GM12874 (cell line): ENCODE data around the gene N4BP2L2.

Experiments used
- TF ChIP-seq, protein P1 (sequence below): IDR thresholded peaks from 2 replicates; pipeline ENCODE4 v1.5.1; 2011; ENCODE audit warnings: low read depth, mild to moderate bottlenecking, control low read depth, low read length, moderate library complexity; ENCODE audit not compliant: insufficient read depth

The N4BP2L2 gene

DNA sequence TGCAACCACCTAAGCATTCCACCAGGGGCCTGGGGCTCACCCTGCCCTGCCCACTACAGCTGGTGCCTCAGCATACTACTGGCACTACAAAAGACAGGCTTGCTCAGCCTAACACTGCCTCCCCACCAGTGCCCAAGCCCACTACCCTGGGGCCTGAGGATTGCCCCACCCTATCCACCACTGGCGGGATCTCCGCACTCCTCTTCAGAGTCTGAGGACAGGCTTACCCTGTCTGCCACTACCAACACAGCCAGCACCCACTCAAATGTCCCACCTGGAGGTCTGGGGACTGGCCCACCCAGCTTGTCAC is 83.0 kb downstream of the N4BP2L2 start:
- TF ChIP-seq, protein P1, sequence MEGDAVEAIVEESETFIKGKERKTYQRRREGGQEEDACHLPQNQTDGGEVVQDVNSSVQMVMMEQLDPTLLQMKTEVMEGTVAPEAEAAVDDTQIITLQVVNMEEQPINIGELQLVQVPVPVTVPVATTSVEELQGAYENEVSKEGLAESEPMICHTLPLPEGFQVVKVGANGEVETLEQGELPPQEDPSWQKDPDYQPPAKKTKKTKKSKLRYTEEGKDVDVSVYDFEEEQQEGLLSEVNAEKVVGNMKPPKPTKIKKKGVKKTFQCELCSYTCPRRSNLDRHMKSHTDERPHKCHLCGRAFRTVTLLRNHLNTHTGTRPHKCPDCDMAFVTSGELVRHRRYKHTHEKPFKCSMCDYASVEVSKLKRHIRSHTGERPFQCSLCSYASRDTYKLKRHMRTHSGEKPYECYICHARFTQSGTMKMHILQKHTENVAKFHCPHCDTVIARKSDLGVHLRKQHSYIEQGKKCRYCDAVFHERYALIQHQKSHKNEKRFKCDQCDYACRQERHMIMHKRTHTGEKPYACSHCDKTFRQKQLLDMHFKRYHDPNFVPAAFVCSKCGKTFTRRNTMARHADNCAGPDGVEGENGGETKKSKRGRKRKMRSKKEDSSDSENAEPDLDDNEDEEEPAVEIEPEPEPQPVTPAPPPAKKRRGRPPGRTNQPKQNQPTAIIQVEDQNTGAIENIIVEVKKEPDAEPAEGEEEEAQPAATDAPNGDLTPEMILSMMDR = no peak

DNA sequence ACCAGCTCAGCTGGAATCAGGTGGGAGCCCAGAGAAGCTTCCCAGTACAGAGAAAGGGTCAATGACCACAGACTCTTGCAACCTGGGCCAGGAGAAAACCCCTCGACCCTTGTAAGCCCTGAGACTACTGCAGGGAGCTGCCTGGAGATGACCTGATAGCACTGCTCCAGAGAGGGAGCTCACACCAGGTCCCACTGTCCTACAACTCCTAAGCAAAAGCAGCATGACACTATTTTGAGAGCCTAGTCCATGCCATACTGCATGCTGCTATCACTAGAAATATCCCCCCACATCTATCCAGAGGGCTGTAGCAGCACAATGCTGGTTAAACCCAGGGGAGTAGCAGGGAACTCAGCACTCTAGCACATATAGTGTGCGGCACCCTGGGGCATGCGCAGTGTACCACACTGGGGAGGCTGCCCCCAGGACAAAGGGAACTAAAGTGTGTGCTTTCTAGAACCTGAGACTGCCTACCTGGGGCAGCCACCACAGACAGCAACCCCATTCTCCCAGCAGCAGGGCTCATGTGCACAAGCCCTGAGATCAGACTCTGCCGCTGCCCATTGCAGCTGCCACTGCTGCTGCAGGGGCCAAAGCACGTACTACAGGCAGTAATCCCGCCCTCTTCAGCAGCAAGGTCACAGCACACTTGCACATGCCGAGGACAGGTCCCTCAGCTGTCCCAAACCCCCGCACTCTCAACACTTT is 83.6 kb downstream of the N4BP2L2 start:
- TF ChIP-seq, protein P1 = no peak

DNA sequence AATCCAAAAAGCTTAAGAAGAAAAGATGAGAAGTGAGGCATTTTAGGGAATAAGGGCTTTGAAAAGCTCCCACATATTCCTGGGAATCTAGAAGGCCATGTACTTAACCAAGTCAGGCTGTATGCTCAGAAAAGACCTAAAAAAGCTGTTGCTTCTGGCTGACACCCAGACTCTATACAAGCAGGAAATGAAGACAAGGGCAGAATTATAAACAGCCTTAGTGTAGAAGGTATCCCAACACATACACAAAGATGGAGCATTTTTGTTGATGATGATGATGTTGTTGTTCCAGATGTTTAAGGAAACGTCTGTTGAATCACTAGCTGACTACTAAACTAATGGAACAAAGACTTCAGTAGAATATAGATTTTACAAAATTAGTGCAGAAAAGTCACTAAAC is 84.6 kb downstream of the N4BP2L2 start:
- TF ChIP-seq, protein P1 = no peak

DNA sequence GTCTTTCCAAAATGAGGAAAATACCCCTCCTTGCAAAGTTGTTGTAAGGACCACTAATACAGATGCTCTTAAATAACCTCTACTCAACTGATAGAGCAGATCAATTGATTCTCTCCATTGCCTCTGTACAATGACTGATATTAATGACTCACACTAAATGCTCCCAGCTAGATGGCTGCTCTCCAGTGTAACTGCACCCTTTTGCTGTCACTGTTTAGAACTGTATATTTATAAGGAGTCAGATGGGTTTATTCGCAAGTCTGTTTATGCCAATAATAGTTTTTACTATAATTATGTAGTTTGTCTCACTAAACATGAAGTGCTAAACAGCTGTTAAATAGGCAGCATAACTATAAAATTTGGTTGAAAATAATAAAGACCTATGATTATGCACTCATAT is 89.6 kb downstream of the N4BP2L2 start:
- TF ChIP-seq, protein P1 = no peak

DNA sequence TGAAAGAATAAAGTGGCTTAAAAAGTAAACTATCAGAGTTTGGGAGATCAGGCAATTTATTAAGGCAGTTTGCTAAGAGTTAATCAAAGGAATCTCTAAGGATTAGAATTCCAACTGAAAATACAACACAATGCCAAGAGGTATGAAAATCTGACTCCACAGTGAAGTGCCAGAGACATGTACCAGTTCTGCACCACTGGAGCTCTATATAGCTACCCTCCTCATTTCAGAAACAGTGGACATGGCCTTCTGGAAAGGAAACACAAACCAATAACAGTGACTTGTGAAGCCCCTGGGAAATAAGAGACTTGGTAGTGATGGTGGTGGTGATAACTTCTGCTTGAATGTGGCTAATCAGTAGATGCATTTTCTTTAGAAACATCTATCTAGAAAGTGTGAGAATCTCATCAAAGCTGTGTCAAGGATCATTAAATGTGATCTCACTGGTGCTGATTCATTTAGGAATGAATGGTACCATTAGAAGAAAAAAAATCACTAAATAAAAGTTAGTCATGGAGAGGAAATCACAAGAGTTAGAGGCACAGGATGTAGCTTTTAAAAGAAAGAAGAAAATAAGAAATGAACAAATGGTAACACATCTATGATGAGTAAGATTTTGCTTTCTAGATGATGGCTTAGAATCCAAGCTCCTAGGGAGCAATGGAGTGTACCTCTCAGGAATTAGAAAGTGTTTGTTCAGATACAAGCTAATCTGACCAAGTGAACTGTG is 90.5 kb downstream of the N4BP2L2 start:
- TF ChIP-seq, protein P1 = no peak

DNA sequence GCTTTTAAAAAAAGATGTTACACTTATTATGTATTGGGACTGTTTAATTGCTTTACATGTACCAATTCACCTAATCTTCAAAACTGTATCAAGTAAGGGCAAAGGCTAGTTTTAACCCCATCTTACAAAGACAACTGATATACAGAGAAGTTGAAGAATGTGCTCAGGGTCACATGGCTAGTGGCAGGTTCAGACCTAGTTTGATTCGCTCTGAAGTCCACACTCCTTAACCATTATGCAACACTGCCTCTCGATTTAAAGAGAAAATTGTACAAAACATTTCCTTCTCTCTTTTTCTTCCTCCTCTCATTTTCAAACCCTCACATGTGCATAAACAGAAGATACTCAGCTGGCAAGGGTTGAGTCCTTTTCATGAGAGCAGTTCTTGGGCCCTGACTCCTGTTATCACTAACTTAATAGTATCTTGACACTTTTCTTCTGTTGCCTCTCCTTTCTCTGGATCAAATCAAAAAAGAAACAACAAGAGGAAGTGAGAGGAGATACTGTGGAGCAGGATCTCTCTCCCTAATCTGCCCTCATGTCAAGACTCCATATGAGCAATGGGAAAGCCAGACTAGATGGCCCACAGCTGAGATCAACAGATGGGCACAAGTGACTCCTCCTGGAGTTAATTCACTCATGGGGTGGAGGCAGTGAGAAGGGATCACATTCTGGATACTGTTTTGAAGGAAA is 91.7 kb downstream of the N4BP2L2 start:
- TF ChIP-seq, protein P1 = no peak

DNA sequence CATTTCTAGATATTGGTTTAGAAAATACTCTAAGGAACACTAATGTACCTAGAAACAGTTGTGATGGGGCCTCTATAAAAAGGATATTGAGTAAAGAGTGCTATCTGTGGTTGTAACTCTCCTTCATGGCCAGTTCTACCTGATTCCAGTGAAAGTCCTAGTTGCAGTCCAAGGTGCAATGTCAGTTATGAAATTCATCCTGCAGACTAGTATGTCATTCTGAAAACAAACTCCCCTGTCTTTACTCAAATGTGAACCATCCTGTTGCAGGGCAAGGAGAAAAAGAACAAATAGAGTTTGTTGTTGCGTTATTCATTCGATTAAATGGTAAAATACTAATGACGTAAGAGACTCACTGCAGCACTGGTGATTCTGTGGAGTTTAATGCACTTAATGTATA is 92.4 kb downstream of the N4BP2L2 start:
- TF ChIP-seq, protein P1 = no peak
